ENCODE data around the gene ARMCX1.
"Not testable (repeated sequence)": the region's sequence is repeated elsewhere in the genome, so short reads cannot be mapped to it uniquely, and the experiment has no call there.

The ARMCX1 gene

DNA sequence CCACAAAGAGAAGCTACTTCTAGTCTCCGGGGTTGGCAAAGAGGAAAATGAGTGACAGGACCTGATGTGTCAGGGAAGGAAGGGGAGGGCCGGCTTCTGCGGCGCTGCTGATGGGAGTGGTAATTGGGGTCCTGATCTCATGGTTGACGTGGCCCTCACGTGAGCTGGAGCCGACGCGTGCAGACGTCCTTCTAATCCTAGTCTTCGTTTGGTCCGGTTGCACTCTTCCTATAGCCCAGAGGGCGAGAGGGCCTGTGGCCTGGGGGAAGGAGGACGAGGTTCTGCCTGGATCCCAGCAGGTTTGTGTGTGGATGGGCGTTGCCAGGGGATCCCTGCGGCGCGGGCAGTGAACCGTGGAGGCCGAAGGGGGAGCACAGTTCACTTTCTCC, at the start of gene ARMCX1:
ARMCX1 (plus strand) TSS at position 186 of the 389 bp plus-strand sequence. CDS start 2,384 bp downstream, outside the sequence.
- no peak within 1 kb of the TSS for H3K27ac ChIP-seq

DNA sequence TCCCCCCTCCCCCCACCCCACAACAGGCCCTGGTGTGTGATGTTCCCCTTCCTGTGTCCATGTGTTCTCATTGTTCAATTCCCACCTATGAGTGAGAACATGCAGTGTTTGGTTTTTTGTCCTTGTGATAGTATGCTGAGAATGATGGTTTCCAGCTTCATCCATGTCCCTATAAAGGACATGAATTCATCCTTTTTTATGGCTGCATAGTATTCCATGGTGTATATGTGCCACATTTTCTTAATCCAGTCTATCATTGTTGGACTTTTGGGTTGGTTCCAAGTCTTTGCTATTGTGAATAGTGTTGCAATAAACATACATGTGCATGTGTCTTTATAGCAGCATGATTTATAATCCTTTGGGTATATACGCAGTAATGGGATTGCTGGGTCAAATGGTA, 47.4 kb upstream of the ARMCX1 start:
- H3K27ac ChIP-seq = not testable (repeated sequence)

More for the DNA sequence above, at the start of gene ARMCX1:
- no peak for TF ChIP-seq ZFX (IDR thresholded peaks at IDR 0.05)

DNA sequence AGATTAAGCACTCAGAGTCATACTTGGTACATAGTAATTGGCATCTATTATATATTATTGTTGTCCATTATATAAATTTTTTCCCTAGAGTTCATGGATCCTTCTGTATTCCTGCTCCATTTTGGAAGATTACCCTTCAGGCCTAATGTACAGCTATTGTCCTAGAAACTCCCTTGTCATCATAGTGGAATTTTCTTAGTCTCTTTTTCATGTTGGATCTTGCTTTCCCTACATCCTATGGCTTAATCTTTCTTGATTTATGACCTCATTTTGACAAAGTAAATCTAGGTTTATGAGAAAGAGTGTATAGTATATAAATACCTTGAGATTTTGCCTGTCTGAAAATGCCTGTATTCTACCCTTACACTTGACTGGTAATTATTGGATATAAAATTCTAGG, 43.0 kb upstream of the ARMCX1 start:
- TF ChIP-seq ZFX (IDR thresholded peaks at IDR 0.05) = no peak
- TF ChIP-seq, protein P1, sequence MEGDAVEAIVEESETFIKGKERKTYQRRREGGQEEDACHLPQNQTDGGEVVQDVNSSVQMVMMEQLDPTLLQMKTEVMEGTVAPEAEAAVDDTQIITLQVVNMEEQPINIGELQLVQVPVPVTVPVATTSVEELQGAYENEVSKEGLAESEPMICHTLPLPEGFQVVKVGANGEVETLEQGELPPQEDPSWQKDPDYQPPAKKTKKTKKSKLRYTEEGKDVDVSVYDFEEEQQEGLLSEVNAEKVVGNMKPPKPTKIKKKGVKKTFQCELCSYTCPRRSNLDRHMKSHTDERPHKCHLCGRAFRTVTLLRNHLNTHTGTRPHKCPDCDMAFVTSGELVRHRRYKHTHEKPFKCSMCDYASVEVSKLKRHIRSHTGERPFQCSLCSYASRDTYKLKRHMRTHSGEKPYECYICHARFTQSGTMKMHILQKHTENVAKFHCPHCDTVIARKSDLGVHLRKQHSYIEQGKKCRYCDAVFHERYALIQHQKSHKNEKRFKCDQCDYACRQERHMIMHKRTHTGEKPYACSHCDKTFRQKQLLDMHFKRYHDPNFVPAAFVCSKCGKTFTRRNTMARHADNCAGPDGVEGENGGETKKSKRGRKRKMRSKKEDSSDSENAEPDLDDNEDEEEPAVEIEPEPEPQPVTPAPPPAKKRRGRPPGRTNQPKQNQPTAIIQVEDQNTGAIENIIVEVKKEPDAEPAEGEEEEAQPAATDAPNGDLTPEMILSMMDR (conservative IDR thresholded peaks at IDR 0.05) = no peak
- no peak overlapping the region for H3K27ac ChIP-seq

DNA sequence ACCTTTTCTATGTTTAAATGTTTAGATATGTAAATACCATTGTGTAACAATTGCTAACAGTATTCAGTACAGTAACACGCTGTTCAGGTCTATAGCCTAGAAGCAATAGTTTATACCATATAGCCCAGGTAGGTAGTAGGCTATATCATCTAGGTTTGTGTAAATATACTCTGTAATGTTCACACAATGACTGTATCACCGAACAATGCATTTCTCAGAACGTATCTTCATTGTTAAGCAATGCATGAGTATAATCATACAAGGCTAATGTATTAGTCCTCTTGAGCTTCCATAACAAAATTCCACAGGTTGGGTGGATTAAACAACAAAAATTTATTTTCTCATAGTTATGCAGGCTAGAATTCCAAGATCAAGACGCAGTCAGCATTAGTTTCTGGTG, 42.4 kb upstream of the ARMCX1 start:
- TF ChIP-seq ZFX (IDR thresholded peaks at IDR 0.05) = no peak
- TF ChIP-seq, protein P1 (conservative IDR thresholded peaks at IDR 0.05) = no peak
- no peak overlapping the region for H3K27ac ChIP-seq

DNA sequence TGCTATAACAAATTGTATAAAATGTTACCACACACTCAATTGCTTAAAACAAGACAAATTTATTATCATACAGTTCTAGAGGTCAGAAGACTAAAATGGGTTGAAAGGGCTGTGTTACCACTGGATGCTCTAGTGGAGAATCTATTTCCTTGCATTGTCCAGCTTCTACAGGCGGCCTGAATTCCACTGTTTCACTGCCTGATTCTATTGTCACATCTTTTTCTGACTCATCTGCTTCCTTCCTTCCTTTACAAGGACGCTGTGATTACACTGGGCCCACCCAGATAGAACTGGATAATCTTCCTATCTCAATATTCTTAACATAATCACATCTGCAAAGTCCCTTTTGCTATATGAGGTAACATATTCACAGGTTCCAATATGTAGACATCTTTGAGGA, 19.4 kb upstream of the ARMCX1 start:
- TF ChIP-seq ZFX (IDR thresholded peaks at IDR 0.05) = no peak
- TF ChIP-seq, protein P1 (conservative IDR thresholded peaks at IDR 0.05) = no peak
- H3K27ac ChIP-seq = no peak overlapping the region

DNA sequence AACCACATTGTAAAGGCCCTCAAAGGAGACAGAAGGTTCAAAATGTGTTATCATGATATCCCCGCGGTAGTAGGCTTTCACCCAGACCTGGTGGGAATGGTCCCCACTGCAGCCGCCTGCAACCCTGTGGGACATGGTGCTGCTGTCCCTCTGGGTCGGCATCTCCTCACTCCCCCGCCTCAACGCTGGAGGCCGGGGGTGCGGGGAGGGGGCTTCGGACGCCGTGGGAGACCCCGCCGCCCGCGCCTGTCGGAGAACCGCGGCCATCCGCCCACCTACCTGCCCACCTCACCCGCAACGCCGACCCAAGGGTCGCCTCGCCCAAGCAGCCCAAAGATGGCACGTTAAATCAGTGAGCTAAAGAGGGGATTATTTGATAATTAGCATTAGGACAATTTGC, 11.2 kb upstream of the ARMCX1 start:
- TF ChIP-seq, protein P1 (conservative IDR thresholded peaks at IDR 0.05) = no peak
- no peak for TF ChIP-seq ZFX (IDR thresholded peaks at IDR 0.05)
- H3K27ac ChIP-seq = no peak overlapping the region

DNA sequence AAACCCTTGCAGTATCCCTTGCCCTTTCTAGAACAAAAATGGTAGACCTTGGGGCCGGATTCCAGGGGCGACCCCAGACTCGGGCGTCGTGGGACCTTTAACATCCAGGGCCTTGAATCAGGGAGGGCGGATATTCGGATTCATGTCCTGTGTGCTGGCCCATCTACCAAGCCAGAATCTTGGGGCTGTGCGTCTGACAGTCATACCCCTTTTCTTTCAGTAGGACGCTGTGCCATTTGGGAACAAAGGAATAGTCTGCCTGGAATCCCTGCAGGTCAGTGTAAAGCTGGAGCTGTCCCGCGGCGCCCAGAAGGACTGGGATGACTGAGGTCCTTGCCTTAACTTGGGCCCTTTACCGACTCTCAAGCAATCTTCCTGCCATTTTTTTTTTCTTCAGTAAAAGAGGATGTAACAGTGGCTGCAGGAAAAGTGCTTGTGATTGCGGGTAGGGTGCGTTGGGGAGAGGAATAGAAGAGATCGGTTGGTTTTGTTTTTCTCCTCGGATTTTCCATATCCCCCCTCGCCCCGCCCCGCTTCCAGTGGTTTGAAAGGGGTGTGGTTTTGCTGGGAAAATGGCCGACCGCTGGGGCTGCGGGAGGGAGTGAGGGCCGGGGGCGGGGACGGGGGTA, 518 bp downstream of the ARMCX1 start:
- TF ChIP-seq, protein P1 (conservative IDR thresholded peaks at IDR 0.05) = no peak
- TF ChIP-seq ZFX (IDR thresholded peaks at IDR 0.05) = no peak
- H3K27ac ChIP-seq = no peak overlapping the region

DNA sequence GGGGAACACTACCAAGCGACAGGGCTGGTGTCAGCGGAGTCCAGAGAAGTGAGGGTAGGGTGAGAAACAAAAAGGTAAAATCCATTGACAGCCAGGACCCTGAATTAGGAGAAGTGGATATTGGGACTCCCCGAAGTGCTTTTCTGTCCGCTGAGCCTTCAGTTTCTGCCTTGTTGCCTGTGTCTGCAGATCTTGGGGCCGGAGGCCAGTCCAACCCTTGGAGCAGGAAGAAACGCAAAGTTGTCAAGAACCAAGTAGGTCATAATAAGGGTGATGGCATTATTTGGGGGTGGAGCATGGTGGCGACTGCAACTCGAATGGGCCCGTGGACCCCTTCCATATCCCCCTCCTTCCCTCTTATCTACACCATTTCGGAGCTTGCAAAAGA, 1.0 kb downstream of the ARMCX1 start:
- no peak for TF ChIP-seq ZFX (IDR thresholded peaks at IDR 0.05)
- TF ChIP-seq, protein P1 (conservative IDR thresholded peaks at IDR 0.05) = no peak
- no peak overlapping the region for H3K27ac ChIP-seq

Data from C4-2B (cell line).